ENCODE data around the gene HOXD11. TPM values are rescaled to one million over a fixed set of nuclear protein-coding genes. Genes with fewer than 3 reads are reported as not detected.

HOXD11 gene
- total and polyA plus RNA-seq, 9 of the 15 experiments (the other 6 are each of a cell fraction or from before 2014, with no cell fraction given) = not detected

GRCh38 chr2:176131848-176132158 is 24.7 kb downstream of the HOXD11 start:
- POLR2A ChIA-PET = interaction anchor here (0.9 to 1.7 kb wide), 2 partner anchors 316 to 486 kb away, joined by 3 read pairs; no protein-coding TSS in a partner anchor
- in situ Hi-C loops (cut with MboI) = loop anchor here (25.0 kb wide), 2 partner anchors 680 to 1630 kb away; no protein-coding TSS in a partner anchor

More at GRCh38 chr2:176131848-176132158, 24.7 kb downstream of the HOXD11 start:
- CTCF ChIA-PET (ENCODE audit: low intra/inter-chr PET ratio) = no interaction called here
- no TSS peak for BruUV-seq (replicated peaks)
- Histone ChIP-seq H3K27ac (ENCODE audit: extremely low read depth, low read depth, low read length) (no peak overlapping the region), H3K4me3 (no peak overlapping the region), H3K27me3 (ENCODE audit: control insufficient read depth in 2 of 2, insufficient read depth in 2 of 2, low read length in 2 of 2) (peaks cover 51 to 73% of the 10 kb centered on the region in 2 experiments), H3K79me2 (ENCODE audit: control insufficient read depth, insufficient read depth, low read length) (no peaks in the 10 kb centered on the region), H3K9ac (ENCODE audit: insufficient read depth in 1 of 2, low read depth in 2 of 2, low read length in 2 of 2) (no peak overlapping the region), H3K4me1 (replicated peaks in 1 of 2; ENCODE audit: control insufficient read depth in 2 of 2, insufficient read depth in 2 of 2, low read length in 2 of 2) (peaks cover 0 to 26% of the 10 kb centered on the region in 2 experiments; a peak in 2 of 5 replicates), H3K4me2 (ENCODE audit: insufficient read depth, low read length) (no peak overlapping the region), H3K36me3 (ENCODE audit: control insufficient read depth, insufficient read depth, low read length) (no peaks in the 10 kb centered on the region), H4K20me1 (replicated peaks; ENCODE audit: control insufficient read depth, insufficient read depth, low read length) (0 out of 2 replicates have a peak, but pooled peaks cover 5% of the 10 kb centered on the region), H3K9me1 (ENCODE audit: control insufficient read depth, insufficient read depth, low read length) (no peaks in the 10 kb centered on the region), H3K9me3 (replicated peaks; ENCODE audit: control insufficient read depth, insufficient read depth, low read depth, low read length) (no peaks in the 10 kb centered on the region), H2AFZ (ENCODE audit: low read depth, low read length) (no peak overlapping the region)
- TF ChIP-seq FOXA1 (IDR thresholded peaks at IDR 0.05; ENCODE audit: borderline replicate concordance) (no peak), DACH1 (IDR thresholded peaks at IDR 0.05; ENCODE audit: partially characterized antibody) (peak; percentile 77), ZNF512 (tag; IDR thresholded peaks at IDR 0.05) (peak; percentile 58; the same call in 1 of the 2 replicates)
- DNase-seq (ENCODE audit: extremely low read depth in 1 of 4, low spot score in 3 of 4) (no peak), FAIRE-seq (no peak), ATAC-seq (no peak)
- WGBS (ENCODE audit: insufficient coverage, low coverage, missing lambda C conversion rate) = 8% methylated on average over 4 of the region's 4 CpGs
- intact Hi-C loops (cut with micrococcal nuclease) = no loop called here

Data from K562 (cell line).